GM21737 (cell line): ENCODE data around the gene AK9.

Experiments
- ATAC-seq: cut with Tn5 transposase; IDR thresholded peaks from one replicate; pipeline ENCODE4 v1.9.1; 2021; ENCODE audit warnings: mild to moderate bottlenecking, moderate library complexity; ENCODE audit not compliant: unreplicated experiment

Gene AK9

GRCh38 chr6:109448615-109449014 is 242.4 kb downstream of the AK9 start:
- ATAC-seq = no peak

- ATAC-seq = no peak
These were observed 243.0 kb downstream of the AK9 start for GRCh38 chr6:109447878-109448555.

DNA sequence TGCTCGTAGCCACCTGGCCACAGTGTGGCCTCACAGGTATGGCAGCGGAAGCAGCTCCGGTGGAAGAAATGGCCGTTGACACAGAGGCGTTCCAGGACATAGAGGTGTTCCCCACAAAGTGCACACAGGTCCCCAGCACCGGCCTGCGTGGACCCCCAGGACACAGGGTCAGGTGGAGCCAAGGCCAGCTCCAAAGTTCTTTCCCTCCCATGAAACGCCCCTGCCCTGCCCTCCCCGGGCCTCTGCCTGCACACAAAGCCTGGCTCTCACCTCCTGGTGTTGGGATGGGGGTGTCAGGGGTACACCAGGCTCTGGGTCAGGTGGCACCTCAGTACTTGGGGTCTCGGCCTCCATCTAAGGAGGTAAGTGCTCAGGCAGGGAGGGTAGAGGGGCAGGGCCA is 243.9 kb downstream of the AK9 start:
- ATAC-seq = no peak

DNA sequence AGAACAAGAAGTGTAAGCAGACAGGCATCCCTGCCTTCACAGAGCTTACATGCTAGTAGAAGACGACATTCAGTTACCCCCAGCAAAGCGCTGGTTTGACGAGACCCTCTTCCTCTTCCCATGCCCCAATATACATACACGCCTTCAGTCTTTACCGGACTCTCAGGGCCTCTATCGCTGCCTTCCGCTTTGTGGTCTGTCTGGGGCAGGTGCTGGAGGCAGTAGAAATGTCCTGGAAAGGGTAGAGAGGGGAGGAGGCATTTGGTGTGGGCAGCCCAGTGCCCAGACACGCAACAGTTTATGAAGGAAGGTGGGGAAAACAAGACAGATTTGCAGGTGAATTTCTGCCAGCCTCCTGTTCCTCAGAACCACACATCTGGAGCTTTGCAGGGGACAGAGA is 244.5 kb downstream of the AK9 start:
- ATAC-seq = no peak

GRCh38 chr6:109446072-109446471 is 244.9 kb downstream of the AK9 start:
- ATAC-seq = no peak

GRCh38 chr6:109445382-109445781 is 245.6 kb downstream of the AK9 start:
- no peak for ATAC-seq

GRCh38 chr6:109443425-109443950 is 247.5 kb downstream of the AK9 start:
- ATAC-seq = no peak
